Thyroid gland (tissue), 4 donors: Measurements from ENCODE around the gene OTUD1. TPM values are rescaled to one million over a fixed set of nuclear protein-coding genes. Genes with fewer than 3 reads are reported as not detected.

ENCODE experiments used
- DNase-seq, 2 donors: peaks; one replicate each; pipeline ENCODE4 v3.0.0-alpha.2; 2019
- H3K27ac ChIP-seq, 3 donors: fragments of 200-600 bp; sonication (generic); 1 replicate in 2 of 3; 2 replicates in 1 of 3; pipeline ENCODE4 v1.5.1; 2016 to 2019; ENCODE audit warnings: mild to moderate bottlenecking in 1 of 3, moderate library complexity in 1 of 3
- H3K27me3 ChIP-seq: fragments of 200-600 bp; sonication (generic); one replicate; pipeline ENCODE4 v1.5.1; 2019
- H3K36me3 ChIP-seq, 2 donors: fragments of 200-600 bp; sonication (generic); one replicate each; pipeline ENCODE4 v1.5.1; 2016 to 2019
- H3K4me1 ChIP-seq, 2 donors: fragments of 200-600 bp; sonication (generic); one replicate each; pipeline ENCODE4 v1.5.1; 2017 to 2019
- H3K4me3 ChIP-seq, 3 donors: fragments of 200-600 bp; sonication (generic); replicated peaks in 1 of 3; 1 replicate in 2 of 3; 2 replicates in 1 of 3; pipeline ENCODE4 v1.5.1; 2016; ENCODE audit warnings: mild to moderate bottlenecking in 1 of 3
- H3K9me3 ChIP-seq: fragments of 200-600 bp; sonication (generic); one replicate; pipeline ENCODE4 v1.5.1; 2017
- CTCF ChIP-seq, 6 experiments: fragments of 200-600 bp in 3 of 6; fragments of 450-650 bp in 3 of 6; sonication (generic) in 3 of 6; IDR thresholded peaks; one replicate each; pipeline ENCODE4 v1.5.1; 2016 to 2019; ENCODE audit warnings: antibody characterized with exemption in 6 of 6, mild to moderate bottlenecking in 2 of 6, inconsistent platforms in 1 of 6, moderate library complexity in 1 of 6
- POLR2A ChIP-seq, 2 donors: fragments of 450-650 bp; IDR thresholded peaks; one replicate each; pipeline ENCODE4 v1.6.1; 2017; ENCODE audit warnings: antibody characterized with exemption in 2 of 2, mild to moderate bottlenecking in 2 of 2, moderate library complexity in 1 of 2
- WGBS, 2 donors: methylation state at CpG; one replicate each; pipeline ENCODE4 v1.1.5; 2017; 5-methylcytosine and 5-hydroxymethylcytosine counted together
- intact Hi-C: fragments of 100-400 bp; cut with DNase I; formaldehyde crosslinking; loops from one replicate; pipeline ENCODE4 v1.15.1; 2023
- total RNA-seq, 4 donors: library from RNA; depleted of rRNA; stranded (reverse); fragments of >200 nt; gene quantifications; one replicate each; pipeline ENCODE4 v1.2.3, GENCODE V29; 2016

The OTUD1 gene
- total RNA-seq, 4 donors from 2014 or later: 18.7 to 23.9 (median 20.1) TPM

GRCh38 chr10:23404461-23404980 lies 34.4 kb upstream of the OTUD1 start:
- intact Hi-C loops: no loop called here
- DNase-seq: no peak
- 91% methylated on average over 5 of the region's 5 CpGs for WGBS, 2 donors
- no peak overlapping the region for H3K27ac ChIP-seq
- H3K4me3 ChIP-seq: no peak overlapping the region
- no peaks in the 10 kb centered on the region for H3K4me1 ChIP-seq
- no peaks in the 10 kb centered on the region for H3K27me3 ChIP-seq
- H3K36me3 ChIP-seq: no peaks in the 10 kb centered on the region
- no peaks in the 10 kb centered on the region for H3K9me3 ChIP-seq
- no peak for TF ChIP-seq CTCF (IDR thresholded peaks at IDR 0.05)
- TF ChIP-seq POLR2A (IDR thresholded peaks at IDR 0.05): no peak

GRCh38 chr10:23405540-23405939 lies 33.3 kb upstream of the OTUD1 start:
- TF ChIP-seq POLR2A (IDR thresholded peaks at IDR 0.05) (no peak), CTCF (IDR thresholded peaks at IDR 0.05) (no peak)
- Histone ChIP-seq H3K4me3 (no peak overlapping the region), H3K27me3 (no peaks in the 10 kb centered on the region), H3K4me1 (no peaks in the 10 kb centered on the region), H3K36me3 (no peaks in the 10 kb centered on the region), H3K27ac (no peak overlapping the region), H3K9me3 (no peaks in the 10 kb centered on the region)
- WGBS, 2 donors: 80 to 86% methylated on average over 3 of the region's 3 CpGs
- no peak for DNase-seq
- intact Hi-C loops: no loop called here

GRCh38 chr10:23406409-23406808 lies 32.5 kb upstream of the OTUD1 start:
- Histone ChIP-seq H3K4me3 (no peak overlapping the region), H3K27me3 (no peaks in the 10 kb centered on the region), H3K4me1 (no peaks in the 10 kb centered on the region), H3K27ac (no peak overlapping the region), H3K9me3 (no peaks in the 10 kb centered on the region), H3K36me3 (no peaks in the 10 kb centered on the region)
- intact Hi-C loops: no loop called here
- WGBS, 2 donors: 85% methylated on average over 5 of the region's 5 CpGs
- TF ChIP-seq CTCF (IDR thresholded peaks at IDR 0.05): no peak
- no peak for TF ChIP-seq POLR2A (IDR thresholded peaks at IDR 0.05)
- no peak for DNase-seq

GRCh38 chr10:23408330-23408976 lies 30.4 kb upstream of the OTUD1 start:
- Histone ChIP-seq H3K27me3 (no peaks in the 10 kb centered on the region), H3K9me3 (no peaks in the 10 kb centered on the region), H3K36me3 (no peaks in the 10 kb centered on the region), H3K27ac (no peak overlapping the region), H3K4me1 (peaks cover 0 to 7% of the 10 kb centered on the region in 2 donors), H3K4me3 (no peak overlapping the region)
- 86 to 89% methylated on average over 8 of the region's 8 CpGs for WGBS, 2 donors
- no peak for DNase-seq
- TF ChIP-seq CTCF (IDR thresholded peaks at IDR 0.05) (no peak), POLR2A (IDR thresholded peaks at IDR 0.05) (no peak)
- intact Hi-C loops: no loop called here

GRCh38 chr10:23412223-23412622 lies 26.7 kb upstream of the OTUD1 start:
- intact Hi-C loops: no loop called here
- TF ChIP-seq POLR2A (IDR thresholded peaks at IDR 0.05): no peak
- no peak for TF ChIP-seq CTCF (IDR thresholded peaks at IDR 0.05)
- no peak overlapping the region for H3K4me3 ChIP-seq
- no peak for DNase-seq
- H3K9me3 ChIP-seq: no peaks in the 10 kb centered on the region
- H3K4me1 ChIP-seq: peaks cover 0 to 12% of the 10 kb centered on the region in 2 donors
- no peaks in the 10 kb centered on the region for H3K27me3 ChIP-seq
- WGBS, 2 donors: 88 to 89% methylated on average over 2 of the region's 2 CpGs
- H3K27ac ChIP-seq: peak overlapping the region in 1 of 3 donors; percentile 52
- H3K36me3 ChIP-seq: no peaks in the 10 kb centered on the region
